Neural cell (in vitro differentiated cells): ENCODE results near the gene NPS.

Experiments
- EP300 ChIP-seq: fragments of 450-650 bp; conservative IDR thresholded peaks from 2 replicates; pipeline ENCODE4 v1.6.1; 2014; ENCODE audit warnings: antibody characterized with exemption, mild to moderate bottlenecking, moderate library complexity; ENCODE audit not compliant: poor library complexity, severe bottlenecking
- EZH2 ChIP-seq: fragments of 200-600, 300-800 bp; shearing (Covaris generic), sonication (generic); IDR thresholded peaks from 2 replicates; pipeline ENCODE4 v1.6.1; 2014; ENCODE audit warnings: antibody characterized with exemption, low read length, borderline replicate concordance, mild to moderate bottlenecking; ENCODE audit not compliant: insufficient read depth, poor library complexity, severe bottlenecking
- POLR2AphosphoS5 ChIP-seq: IDR thresholded peaks from 2 replicates; pipeline ENCODE4 v1.6.1; 2012
- RAD21 ChIP-seq: fragments of 450-650 bp; conservative IDR thresholded peaks from 2 replicates; pipeline ENCODE4 v1.6.1; 2014; ENCODE audit warnings: antibody characterized with exemption, mild to moderate bottlenecking, moderate library complexity
- TAF1 ChIP-seq: IDR thresholded peaks from 2 replicates; pipeline ENCODE4 v1.6.1; 2012; ENCODE audit warnings: low read depth
- TF ChIP-seq, protein P1 (sequence below): fragments of 450-650 bp; IDR thresholded peaks from 2 replicates; pipeline ENCODE4 v1.5.1; 2014; ENCODE audit warnings: antibody characterized with exemption, mild to moderate bottlenecking, moderate library complexity; ENCODE audit not compliant: poor library complexity, severe bottlenecking
- TF ChIP-seq, protein P2 (sequence below): IDR thresholded peaks from 2 replicates; pipeline ENCODE4 v1.6.1; 2012; ENCODE audit warnings: borderline replicate concordance

DNA sequence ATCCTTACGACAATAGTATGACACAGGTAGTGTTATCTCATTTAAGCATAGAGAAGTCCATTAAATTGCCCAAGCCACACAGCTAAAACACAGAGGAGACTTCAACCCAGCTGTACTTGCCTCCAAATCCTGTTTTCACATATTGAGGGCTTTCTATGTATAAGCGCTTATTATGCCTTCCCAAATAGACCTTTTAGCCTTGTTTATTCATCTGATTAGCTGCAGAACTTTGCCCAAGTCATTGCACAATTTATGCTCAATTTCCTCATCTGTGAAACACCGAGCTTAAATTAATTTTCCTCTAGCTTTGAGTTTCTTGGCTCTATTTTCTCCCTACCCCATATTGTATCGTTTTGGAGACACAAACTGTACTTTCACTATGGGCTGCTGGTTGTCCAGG is 15.5 kb downstream of the NPS start:
- TF ChIP-seq, protein P1, sequence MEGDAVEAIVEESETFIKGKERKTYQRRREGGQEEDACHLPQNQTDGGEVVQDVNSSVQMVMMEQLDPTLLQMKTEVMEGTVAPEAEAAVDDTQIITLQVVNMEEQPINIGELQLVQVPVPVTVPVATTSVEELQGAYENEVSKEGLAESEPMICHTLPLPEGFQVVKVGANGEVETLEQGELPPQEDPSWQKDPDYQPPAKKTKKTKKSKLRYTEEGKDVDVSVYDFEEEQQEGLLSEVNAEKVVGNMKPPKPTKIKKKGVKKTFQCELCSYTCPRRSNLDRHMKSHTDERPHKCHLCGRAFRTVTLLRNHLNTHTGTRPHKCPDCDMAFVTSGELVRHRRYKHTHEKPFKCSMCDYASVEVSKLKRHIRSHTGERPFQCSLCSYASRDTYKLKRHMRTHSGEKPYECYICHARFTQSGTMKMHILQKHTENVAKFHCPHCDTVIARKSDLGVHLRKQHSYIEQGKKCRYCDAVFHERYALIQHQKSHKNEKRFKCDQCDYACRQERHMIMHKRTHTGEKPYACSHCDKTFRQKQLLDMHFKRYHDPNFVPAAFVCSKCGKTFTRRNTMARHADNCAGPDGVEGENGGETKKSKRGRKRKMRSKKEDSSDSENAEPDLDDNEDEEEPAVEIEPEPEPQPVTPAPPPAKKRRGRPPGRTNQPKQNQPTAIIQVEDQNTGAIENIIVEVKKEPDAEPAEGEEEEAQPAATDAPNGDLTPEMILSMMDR: no peak
- TF ChIP-seq POLR2AphosphoS5: no peak
- TF ChIP-seq, protein P2, sequence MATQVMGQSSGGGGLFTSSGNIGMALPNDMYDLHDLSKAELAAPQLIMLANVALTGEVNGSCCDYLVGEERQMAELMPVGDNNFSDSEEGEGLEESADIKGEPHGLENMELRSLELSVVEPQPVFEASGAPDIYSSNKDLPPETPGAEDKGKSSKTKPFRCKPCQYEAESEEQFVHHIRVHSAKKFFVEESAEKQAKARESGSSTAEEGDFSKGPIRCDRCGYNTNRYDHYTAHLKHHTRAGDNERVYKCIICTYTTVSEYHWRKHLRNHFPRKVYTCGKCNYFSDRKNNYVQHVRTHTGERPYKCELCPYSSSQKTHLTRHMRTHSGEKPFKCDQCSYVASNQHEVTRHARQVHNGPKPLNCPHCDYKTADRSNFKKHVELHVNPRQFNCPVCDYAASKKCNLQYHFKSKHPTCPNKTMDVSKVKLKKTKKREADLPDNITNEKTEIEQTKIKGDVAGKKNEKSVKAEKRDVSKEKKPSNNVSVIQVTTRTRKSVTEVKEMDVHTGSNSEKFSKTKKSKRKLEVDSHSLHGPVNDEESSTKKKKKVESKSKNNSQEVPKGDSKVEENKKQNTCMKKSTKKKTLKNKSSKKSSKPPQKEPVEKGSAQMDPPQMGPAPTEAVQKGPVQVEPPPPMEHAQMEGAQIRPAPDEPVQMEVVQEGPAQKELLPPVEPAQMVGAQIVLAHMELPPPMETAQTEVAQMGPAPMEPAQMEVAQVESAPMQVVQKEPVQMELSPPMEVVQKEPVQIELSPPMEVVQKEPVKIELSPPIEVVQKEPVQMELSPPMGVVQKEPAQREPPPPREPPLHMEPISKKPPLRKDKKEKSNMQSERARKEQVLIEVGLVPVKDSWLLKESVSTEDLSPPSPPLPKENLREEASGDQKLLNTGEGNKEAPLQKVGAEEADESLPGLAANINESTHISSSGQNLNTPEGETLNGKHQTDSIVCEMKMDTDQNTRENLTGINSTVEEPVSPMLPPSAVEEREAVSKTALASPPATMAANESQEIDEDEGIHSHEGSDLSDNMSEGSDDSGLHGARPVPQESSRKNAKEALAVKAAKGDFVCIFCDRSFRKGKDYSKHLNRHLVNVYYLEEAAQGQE: no peak
- TF ChIP-seq EZH2: no peak
- no peak for TF ChIP-seq TAF1
- TF ChIP-seq RAD21: no peak
- TF ChIP-seq EP300: no peak
